GM21381 (cell line): ENCODE measurements around the gene PADI6.
"Not testable (repeated sequence)": the region's sequence is repeated elsewhere in the genome, so short reads cannot be mapped to it uniquely, and the experiment has no call there.

Experiments
- ATAC-seq: cut with Tn5 transposase; IDR thresholded peaks from one replicate; pipeline ENCODE4 v1.9.1; 2021; ENCODE audit warnings: mild to moderate bottlenecking, moderate library complexity; ENCODE audit not compliant: unreplicated experiment

The PADI6 gene

DNA sequence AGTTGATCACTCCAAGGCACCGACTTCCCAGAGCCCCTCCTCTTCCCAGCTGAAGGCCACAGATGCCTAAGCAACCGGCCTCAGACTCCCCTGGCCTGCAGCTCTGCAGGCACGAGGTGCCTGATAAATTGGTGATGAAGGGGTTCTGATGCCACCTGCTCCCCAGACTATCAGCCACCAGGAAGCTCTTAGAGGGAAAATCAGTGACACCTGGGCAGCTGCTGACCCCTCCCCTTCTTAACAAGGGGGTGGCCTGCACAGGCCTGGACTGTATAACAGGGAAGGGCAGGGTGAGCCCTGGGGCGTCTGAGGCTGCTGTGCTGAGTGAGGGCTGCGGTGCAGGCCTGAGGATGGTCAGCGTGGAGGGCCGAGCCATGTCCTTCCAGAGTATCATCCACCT, at the start of gene PADI6:
Gene PADI6, plus strand, starts transcription at position 301 of the 400 bp plus-strand sequence. Its CDS starts 50 bp downstream, at position 351.
- ATAC-seq: no peak

- no peak for ATAC-seq
Observed at GRCh38 chr1:17328855-17329254, 43.1 kb upstream of the PADI6 start.

- no peak for ATAC-seq
Observed at GRCh38 chr1:17329610-17330009, 42.4 kb upstream of the PADI6 start.

GRCh38 chr1:17330856-17331255, 41.1 kb upstream of the PADI6 start:
- ATAC-seq: no peak

GRCh38 chr1:17333081-17333480, 38.9 kb upstream of the PADI6 start:
- no peak for ATAC-seq

GRCh38 chr1:17335821-17336710, 35.9 kb upstream of the PADI6 start:
- no peak for ATAC-seq

DNA sequence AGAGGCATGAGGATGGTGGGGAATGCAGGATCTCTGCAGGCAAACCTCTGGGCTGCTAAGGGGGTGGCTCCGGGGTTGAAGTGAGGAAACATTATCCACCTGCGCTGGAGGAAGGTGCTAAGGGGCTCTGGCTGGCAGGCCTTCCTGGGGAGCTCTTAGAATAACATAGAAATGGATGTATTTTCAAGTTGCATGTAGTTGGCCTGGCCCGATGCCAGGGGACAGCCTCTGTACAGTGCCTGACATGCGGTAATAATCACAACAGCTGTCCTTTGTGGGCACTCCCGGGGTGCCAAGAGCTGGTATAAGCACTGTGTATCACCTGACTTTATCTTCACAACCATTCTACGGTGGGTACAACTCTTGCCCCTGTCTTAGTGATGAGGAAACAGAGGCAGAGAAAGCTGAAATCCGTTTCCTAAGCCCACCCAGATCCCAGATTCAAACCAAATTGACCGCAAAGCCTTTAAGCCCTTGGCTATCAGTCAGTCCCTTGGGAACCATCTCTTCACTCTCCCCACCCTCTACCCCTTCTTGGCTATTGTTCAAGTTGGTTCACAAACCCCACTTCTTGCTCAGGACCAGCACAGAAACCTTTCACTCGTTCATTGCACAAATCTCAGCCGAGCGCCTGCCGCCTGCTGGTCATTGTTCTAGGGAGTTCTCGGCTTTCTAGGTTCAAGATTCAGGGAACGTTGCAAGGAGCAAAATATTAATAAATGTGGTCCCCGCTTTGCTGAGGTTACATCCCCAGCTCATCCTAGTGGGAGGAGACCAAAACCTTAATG, 33.1 kb upstream of the PADI6 start:
- no peak for ATAC-seq

GRCh38 chr1:17339521-17339920, 32.5 kb upstream of the PADI6 start:
- ATAC-seq: no peak

- ATAC-seq: no peak
Observed at GRCh38 chr1:17340358-17340757, 31.6 kb upstream of the PADI6 start.

GRCh38 chr1:17342014-17342441, 30.0 kb upstream of the PADI6 start:
- no peak for ATAC-seq

- not testable (repeated sequence) for ATAC-seq
Observed at GRCh38 chr1:17345506-17345905, 26.5 kb upstream of the PADI6 start.

DNA sequence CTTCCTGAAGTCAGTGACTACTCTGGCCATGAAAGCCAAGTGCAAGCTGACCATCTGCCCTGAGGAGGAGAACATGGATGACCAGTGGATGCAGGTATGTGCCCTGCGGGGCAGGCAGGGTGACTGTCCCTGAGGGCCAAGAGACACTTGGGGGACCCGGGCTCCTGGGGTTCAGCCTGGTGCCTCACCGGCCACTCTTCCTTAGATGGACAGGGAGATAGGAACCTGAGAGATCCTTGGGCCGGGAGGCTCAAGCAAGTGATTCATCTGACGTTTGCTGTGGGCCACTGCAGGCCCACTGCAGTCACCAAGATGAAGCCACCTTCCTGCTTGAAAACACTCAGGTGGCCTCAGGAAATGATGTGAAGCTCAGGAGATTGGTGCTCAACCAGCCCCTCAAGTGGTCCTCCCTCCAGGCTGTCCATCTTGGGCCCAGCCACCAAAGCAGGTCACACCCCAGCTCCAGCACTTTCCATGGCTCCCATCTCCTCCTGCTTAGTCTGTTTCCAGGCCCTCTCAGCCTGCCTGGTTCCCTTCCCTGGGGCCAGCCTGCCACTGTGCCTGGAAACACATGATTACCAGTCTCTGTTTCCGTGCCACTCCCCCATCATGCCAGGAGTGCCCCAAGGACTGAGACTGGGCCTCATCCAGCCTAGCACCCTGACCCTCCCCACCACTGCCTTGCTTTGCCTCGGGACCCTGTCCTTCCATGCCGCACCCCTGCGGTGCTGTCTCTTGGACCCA, 25.8 kb upstream of the PADI6 start:
- no peak for ATAC-seq

- no peak for ATAC-seq
Observed at GRCh38 chr1:17347769-17348592, 24.0 kb upstream of the PADI6 start.

- ATAC-seq: no peak
Observed at GRCh38 chr1:17348593-17349234, 23.3 kb upstream of the PADI6 start.

DNA sequence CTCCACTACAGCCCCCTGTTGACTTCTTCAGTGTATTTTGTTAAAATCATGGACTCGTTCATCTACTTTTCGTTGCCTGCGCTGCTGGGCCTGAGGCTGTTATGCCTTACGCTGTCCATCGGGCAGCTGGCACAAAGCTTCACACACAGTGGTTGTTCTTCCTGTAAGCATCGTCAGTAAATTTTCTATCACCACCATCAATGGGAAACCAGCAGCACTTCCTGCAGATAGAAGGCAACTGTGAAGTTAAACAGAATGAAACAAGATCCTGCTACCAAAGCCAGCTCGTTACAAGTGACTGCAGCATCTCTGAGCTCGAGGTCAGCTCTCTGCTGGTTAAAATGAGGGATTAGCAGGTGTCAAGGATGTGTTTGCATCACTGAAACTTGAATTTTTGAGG, 21.9 kb upstream of the PADI6 start:
- no peak for ATAC-seq

GRCh38 chr1:17350928-17351446, 21.0 kb upstream of the PADI6 start:
- no peak for ATAC-seq

- no peak for ATAC-seq
Observed at GRCh38 chr1:17351598-17352324, 20.2 kb upstream of the PADI6 start.

GRCh38 chr1:17352419-17352909, 19.5 kb upstream of the PADI6 start:
- no peak for ATAC-seq

DNA sequence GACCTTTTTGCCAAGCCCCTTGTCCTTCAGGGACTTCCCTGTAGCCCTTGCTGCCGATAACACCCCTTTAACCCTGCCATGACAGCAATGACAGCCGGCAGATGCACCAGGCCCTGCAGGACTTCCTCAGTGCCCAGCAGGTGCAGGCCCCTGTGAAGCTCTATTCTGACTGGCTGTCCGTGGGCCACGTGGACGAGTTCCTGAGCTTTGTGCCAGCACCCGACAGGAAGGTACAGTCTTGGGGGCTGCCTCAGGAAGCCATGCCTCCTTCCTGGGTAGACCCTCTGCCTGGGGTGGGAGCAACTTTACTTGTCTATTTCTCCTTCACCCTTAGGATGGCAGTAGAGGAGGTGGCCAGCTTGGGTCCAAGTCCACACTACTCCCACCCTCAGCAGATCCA, 16.1 kb upstream of the PADI6 start:
- ATAC-seq: no peak
